ENCODE results near the gene ZNF77.
"Not testable (repeated sequence)": the region's sequence is repeated elsewhere in the genome, so short reads cannot be mapped to it uniquely, and the experiment has no call there.

- not testable (repeated sequence) for TF ChIP-seq CTCF, EP300 (IDR thresholded peaks at IDR 0.05)
Observed at GRCh38 chr19:2992333-2992732, 47.6 kb upstream of the ZNF77 start.

Data from tibial nerve (tissue), 4 donors.